K562 (cell line): ENCODE results near the gene PLXDC2. TPM values are rescaled to one million over a fixed set of nuclear protein-coding genes. Genes with fewer than 3 reads are reported as not detected.

Experiments
- ATAC-seq: fragments of 200-7000 bp; cut with Tn5 transposase; 3 replicates; pipeline ENCODE4 v1.9.1; 2020; ENCODE audit warnings: moderate library complexity
- BruUV-seq: library from RNA; stranded (reverse); fragments of 400-500 nt; replicated peaks from 2 replicates; lab custom pipeline; 2021; lab: Mats Ljungman, UMichigan
- CTCF ChIA-PET: fragments of 300-600 bp; formaldehyde crosslinking; extraction: SDS; loops from one replicate; lab custom pipeline; 2021; ENCODE audit warnings: low intra/inter-chr PET ratio; lab: Yijun Ruan, JAX
- POLR2A ChIA-PET: fragments of 300-600, 350-650 bp; sonication (Branson Sonifier 250); formaldehyde crosslinking; extraction: SDS; loops from one replicate; lab custom pipeline; 2021; ENCODE audit warnings: antibody characterized with exemption, inconsistent platforms; lab: Yijun Ruan, JAX
- DNase-seq, 4 experiments: peaks; one replicate each; pipeline versions ENCODE4 v3.0.0 to v3.0.0-alpha.2; 2011 to 2018; ENCODE audit warnings: low spot score in 3 of 4, mixed read lengths in 3 of 4; ENCODE audit errors: extremely low read depth in 1 of 4
- FAIRE-seq: peaks from 2 replicates; lab custom pipeline; 2011; peaks lifted over from hg19 to GRCh38; lab: Jason Lieb, UNC
- H2AFZ ChIP-seq: 2 replicates; pipeline ENCODE4 v1.6.0; 2011; ENCODE audit warnings: low read depth, low read length, control low read depth, inconsistent platforms
- H3K27ac ChIP-seq: fragments of 200-600 bp; 3 replicates; pipeline ENCODE4 v1.8.0; 2011; ENCODE audit warnings: low read depth, mild to moderate bottlenecking, control low read depth, inconsistent platforms, low read length, moderate library complexity, mixed read lengths; ENCODE audit errors: extremely low read depth
- H3K27me3 ChIP-seq, 2 experiments: fragments of 300-600 bp in 1 of 2; 2 replicates in 1 of 2; 3 replicates in 1 of 2; pipeline versions ENCODE4 v1.6.0 to v1.8.0; 2011; ENCODE audit warnings: inconsistent platforms in 2 of 2, low read length in 2 of 2, mild to moderate bottlenecking in 1 of 2, mixed read lengths in 1 of 2, moderate library complexity in 1 of 2; ENCODE audit not compliant: control insufficient read depth in 2 of 2, insufficient read depth in 2 of 2
- H3K36me3 ChIP-seq: fragments of 300-600 bp; 3 replicates; pipeline ENCODE4 v1.8.0; 2011; ENCODE audit warnings: mild to moderate bottlenecking, low read length, inconsistent platforms; ENCODE audit not compliant: control insufficient read depth, insufficient read depth
- H3K4me1 ChIP-seq, 2 experiments: fragments of 200-600 bp in 1 of 2; replicated peaks in 1 of 2; 2 replicates in 1 of 2; 3 replicates in 1 of 2; pipeline versions ENCODE4 v1.5.1 to v1.8.0; 2011; ENCODE audit warnings: inconsistent platforms in 2 of 2, low read length in 2 of 2, mild to moderate bottlenecking in 1 of 2, mixed read lengths in 1 of 2, moderate library complexity in 1 of 2; ENCODE audit not compliant: control insufficient read depth in 2 of 2, insufficient read depth in 2 of 2
- H3K4me2 ChIP-seq: 2 replicates; pipeline ENCODE4 v1.6.1; 2011; ENCODE audit warnings: low read length, control low read depth, inconsistent platforms, mixed read lengths; ENCODE audit not compliant: insufficient read depth
- H3K4me3 ChIP-seq: fragments of 200-600 bp; sonication (generic), shearing (Covaris generic); 2 replicates; pipeline ENCODE4 v1.5.1; 2016; ENCODE audit warnings: control low read depth, inconsistent platforms
- H3K79me2 ChIP-seq: fragments of 200-600 bp; 3 replicates; pipeline ENCODE4 v1.8.0; 2011; ENCODE audit warnings: low read length, inconsistent platforms; ENCODE audit not compliant: control insufficient read depth, insufficient read depth
- H3K9ac ChIP-seq, 2 experiments: 2 replicates each; pipeline versions ENCODE4 v1.6.0 to v1.6.1; 2011; ENCODE audit warnings: low read depth in 2 of 2, low read length in 2 of 2, control low read depth in 1 of 2, inconsistent platforms in 1 of 2, mild to moderate bottlenecking in 1 of 2, mixed read lengths in 1 of 2; ENCODE audit not compliant: insufficient read depth in 1 of 2
- H3K9me1 ChIP-seq: one replicate; pipeline ENCODE4 v1.6.0; 2011; ENCODE audit warnings: inconsistent platforms, mild to moderate bottlenecking, low read length, moderate library complexity; ENCODE audit not compliant: control insufficient read depth, insufficient read depth
- H3K9me3 ChIP-seq: replicated peaks from 2 replicates; pipeline ENCODE4 v1.5.1; 2011; ENCODE audit warnings: low read depth, low read length, inconsistent platforms; ENCODE audit not compliant: control insufficient read depth, insufficient read depth
- H4K20me1 ChIP-seq: replicated peaks from 2 replicates; pipeline ENCODE4 v1.6.1; 2011; ENCODE audit warnings: low read length, inconsistent platforms, mixed read lengths; ENCODE audit not compliant: control insufficient read depth, insufficient read depth
- ETV6 ChIP-seq, 3 experiments: fragments of 150-350 bp in 1 of 3; sonication (generic) in 1 of 3; formaldehyde crosslinking in 1 of 3; IDR thresholded peaks; 2 replicates each; pipeline versions ENCODE4 v1.6.1 to v1.8.0; 2014 to 2022; ENCODE audit warnings: borderline replicate concordance in 2 of 3, low read depth in 2 of 3, antibody characterized with exemption in 1 of 3, low read length in 1 of 3, mild to moderate bottlenecking in 1 of 3, missing genetic modification reagents in 1 of 3
- FOXP4 ChIP-seq: sonication (generic); formaldehyde crosslinking; IDR thresholded peaks from 2 replicates; pipeline ENCODE4 v1.8.0; 2022; ENCODE audit warnings: mild to moderate bottlenecking, missing genetic modification reagents, borderline replicate concordance
- HBP1 ChIP-seq: fragments of 450-650 bp; formaldehyde crosslinking; IDR thresholded peaks from 2 replicates; pipeline ENCODE4 v1.4.0; 2022; ENCODE audit warnings: missing genetic modification characterization
- MEIS2 ChIP-seq: fragments of 450-650 bp; IDR thresholded peaks from 2 replicates; pipeline ENCODE4 v1.6.1; 2014; ENCODE audit warnings: mild to moderate bottlenecking; ENCODE audit not compliant: partially characterized antibody
- POLR2AphosphoS2 ChIP-seq: IDR thresholded peaks from 2 replicates; pipeline ENCODE4 v1.6.1; 2012; ENCODE audit warnings: low read length, improper control_type of control experiment
- RNF219 ChIP-seq: fragments of 250-450 bp; sonication (Bioruptor Pico); IDR thresholded peaks from 2 replicates; pipeline ENCODE4 v1.5.0; 2022; ENCODE audit warnings: mild to moderate bottlenecking
- SRF ChIP-seq, 2 experiments: fragments of 250-450, 450-650 bp in 1 of 2; sonication (Bioruptor Pico) in 1 of 2; sonication (generic) in 1 of 2; formaldehyde crosslinking; IDR thresholded peaks; 2 replicates each; pipeline versions ENCODE4 v1.5.0 to v1.5.1; 2020 to 2022; ENCODE audit warnings: mild to moderate bottlenecking in 1 of 2, missing genetic modification reagents in 1 of 2
- TAL1 ChIP-seq: fragments of 450-650 bp; IDR thresholded peaks from 2 replicates; pipeline ENCODE4 v1.6.1; 2016; ENCODE audit warnings: mild to moderate bottlenecking
- ZBTB49 ChIP-seq: sonication (generic); formaldehyde crosslinking; IDR thresholded peaks from 2 replicates; pipeline ENCODE4 v1.8.0; 2022; ENCODE audit warnings: missing genetic modification reagents, mild to moderate bottlenecking, borderline replicate concordance
- ZNF24 ChIP-seq: fragments of 450-650 bp; IDR thresholded peaks from 2 replicates; pipeline ENCODE4 v1.6.1; 2016
- ZNF699 ChIP-seq: fragments of 250-450 bp; sonication (Bioruptor Pico); IDR thresholded peaks from 2 replicates; pipeline ENCODE4 v1.8.0; 2021; ENCODE audit warnings: mild to moderate bottlenecking, moderate library complexity; ENCODE audit not compliant: insufficient replicate concordance
- WGBS: fragments of 100-300 bp; shearing (Covaris generic); methylation state at CpG from one replicate; pipeline ENCODE4 v1.1.6; 2016; ENCODE audit warnings: low coverage, mixed read lengths; ENCODE audit not compliant: insufficient coverage; ENCODE audit errors: missing lambda C conversion rate; 5-methylcytosine and 5-hydroxymethylcytosine counted together
- in situ Hi-C: fragments of 300-500 bp; cut with MboI; formaldehyde crosslinking; loops from 4 replicates; pipeline ENCODE4 v1.15.0; 2018; ENCODE audit warnings: inconsistent platforms, mixed read lengths
- intact Hi-C: fragments of 100-400 bp; cut with micrococcal nuclease; formaldehyde crosslinking; loops from 2 replicates; pipeline ENCODE4 v1.14.2; 2022
- polyA plus RNA-seq, 8 experiments: library from polyadenylated mRNA; depleted of rRNA in 4 of 8; stranded (reverse) in 5 of 8; unstranded in 3 of 8; fragments of >200 nt; fragmentation: Nextera tagmentation in 2 of 8; fragmentation: Illumina TruSeq in 1 of 8; extraction: Ambion mirVana in 2 of 8; extraction: Trizol in 1 of 8; gene quantifications; 2 replicates each; pipeline versions ENCODE4 v1.2.1 to v1.2.3, GENCODE V29; 2011 to 2014; ENCODE audit warnings: inconsistent platforms in 1 of 8, missing spikeins in 1 of 8
- total RNA-seq, 7 experiments: library from RNA; depleted of rRNA in 6 of 7; stranded (reverse); fragments of >200 nt in 6 of 7; fragmentation: Illumina TruSeq in 2 of 7; extraction: Trizol in 2 of 7; gene quantifications; 2 replicates each; pipeline versions ENCODE4 v1.2.1 to v1.2.3, GENCODE V29; 2011 to 2021; ENCODE audit warnings: low replicate concordance in 1 of 7

Gene PLXDC2
- total and polyA plus RNA-seq, 9 of the 15 experiments (the other 6 are each of a cell fraction or from before 2014, with no cell fraction given), result 0.01 to 0.33 (median 0.10) TPM; not detected in 3

DNA sequence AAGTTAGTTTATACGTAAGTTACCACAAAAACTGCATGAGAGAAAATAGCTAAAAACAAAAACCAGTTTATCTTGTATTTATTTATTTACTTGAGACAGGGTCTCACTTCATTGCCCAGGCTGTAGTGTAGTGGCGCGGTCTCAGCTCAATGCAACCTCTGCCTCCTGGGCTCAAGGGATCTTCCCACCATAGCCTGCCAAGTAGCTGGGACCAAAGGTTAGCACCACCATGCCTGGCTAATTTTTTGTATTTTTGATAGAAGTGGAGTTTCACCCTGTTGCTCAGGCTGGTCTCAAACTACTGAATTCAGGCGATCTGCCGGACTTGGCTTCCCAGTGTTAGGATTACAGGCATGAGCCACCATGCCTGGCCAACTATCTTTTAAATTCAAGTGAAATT, 277.4 kb downstream of the PLXDC2 start:
- Histone ChIP-seq H3K4me2 (no peak overlapping the region), H4K20me1 (no peaks in the 10 kb centered on the region), H3K27me3 (no peaks in the 10 kb centered on the region), H3K4me3 (no peak overlapping the region), H3K36me3 (no peaks in the 10 kb centered on the region), H3K4me1 (no peaks in the 10 kb centered on the region), H2AFZ (no peak overlapping the region), H3K9me3 (no peaks in the 10 kb centered on the region), H3K27ac (no peak overlapping the region), H3K79me2 (no peaks in the 10 kb centered on the region), H3K9me1 (no peaks in the 10 kb centered on the region), H3K9ac (no peak overlapping the region)
- ATAC-seq (no peak), DNase-seq (no peak), FAIRE-seq (no peak)
- BruUV-seq, result no TSS peak
- in situ Hi-C loops, result no loop called here
- intact Hi-C loops, result no loop called here
- ChIA-PET POLR2A (no interaction called here), CTCF (no interaction called here)
- 0% methylated on average over 5 of the region's 5 CpGs for WGBS
- no peak for TF ChIP-seq ZNF699
- no peak for TF ChIP-seq ZNF24
- TF ChIP-seq ZBTB49, result no peak
- TF ChIP-seq RNF219 (CRISPR knock-in tag), result no peak
- no peak for TF ChIP-seq POLR2AphosphoS2
- no peak for TF ChIP-seq TAL1
- no peak for TF ChIP-seq HBP1 (CRISPR knock-in tag)
- TF ChIP-seq SRF (CRISPR knock-in tag; IDR thresholded peaks at IDR 0.05), result no peak
- no peak for TF ChIP-seq ETV6 (IDR thresholded peaks at IDR 0.05; ENCODE audit: borderline replicate concordance in 1 of 2, low read depth in 2 of 2, low read length in 1 of 2)
- TF ChIP-seq ETV6 (CRISPR knock-in tag; IDR thresholded peaks at IDR 0.05; ENCODE audit: borderline replicate concordance), result no peak
- TF ChIP-seq FOXP4 (CRISPR knock-in tag), result no peak
- TF ChIP-seq MEIS2, result no peak
